ELR (cell line): ENCODE results near the gene DESI2.

ENCODE experiments used
- DNase-seq: peaks from one replicate; pipeline ENCODE4 v3.0.0-alpha.2; 2015; ENCODE audit warnings: low read depth

DESI2 gene

DNA sequence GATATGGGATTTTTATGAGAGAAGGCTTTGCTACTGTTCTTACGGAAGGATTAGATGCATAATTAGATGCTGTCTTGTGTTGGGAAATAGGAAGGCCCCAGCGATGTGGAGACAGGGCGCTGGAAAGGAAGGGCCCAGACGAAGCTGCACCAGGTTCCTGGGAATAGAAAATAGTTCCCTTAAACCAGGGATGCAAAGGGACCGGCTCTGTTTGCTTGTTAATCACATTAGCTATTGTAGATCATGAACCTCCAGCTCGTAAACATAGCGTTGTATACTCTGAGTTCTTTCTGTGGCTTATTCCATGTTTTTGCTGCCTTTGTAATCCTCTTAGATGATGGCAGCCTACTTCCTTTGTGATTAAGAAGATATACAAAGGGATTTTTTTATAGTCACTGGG, 102.7 kb downstream of the DESI2 start:
- DNase-seq, result no peak

DNA sequence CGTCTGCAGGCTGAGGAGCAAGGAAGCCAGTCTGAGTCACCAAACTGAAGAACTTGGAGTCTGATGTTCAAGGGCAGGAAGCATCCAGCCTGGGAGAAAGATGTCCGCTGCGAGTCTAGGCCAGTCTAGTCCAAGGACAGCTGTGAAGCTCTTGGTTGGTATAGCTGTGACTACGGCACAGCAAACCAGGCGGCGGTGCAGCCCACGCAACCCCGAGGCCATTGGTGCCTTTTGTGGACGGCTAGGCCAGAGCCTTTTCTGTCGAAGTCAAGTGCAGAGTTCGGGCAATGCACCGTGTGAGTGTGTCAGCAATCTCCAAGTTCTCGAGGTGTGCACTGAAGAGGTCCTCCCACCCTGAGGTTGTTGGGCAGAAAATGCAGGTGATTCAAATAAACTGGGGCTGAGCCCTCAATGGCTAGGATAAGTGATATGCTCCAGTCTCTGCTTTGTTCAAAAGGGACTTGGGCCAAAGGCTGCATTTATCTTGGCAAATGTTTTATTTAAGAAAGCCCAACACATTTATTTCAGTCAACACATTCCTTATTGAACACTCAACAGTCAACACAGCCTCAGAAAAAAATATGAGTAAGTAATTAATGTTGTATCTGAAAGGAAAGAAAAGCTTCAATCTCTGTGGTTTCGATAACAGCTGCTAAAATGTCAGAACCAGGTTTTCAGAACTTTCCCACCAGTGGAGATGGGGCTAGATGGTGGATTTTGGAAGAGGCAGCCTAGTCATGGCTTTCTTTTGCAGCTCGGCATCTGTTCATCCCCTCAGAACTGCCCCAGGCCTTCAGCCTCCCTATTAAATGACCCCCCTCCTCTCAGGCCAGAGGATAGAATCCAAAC, 104.4 kb downstream of the DESI2 start:
- DNase-seq, result no peak
